OCI-LY7 (cell line): ENCODE results near the gene ZNF700. TPM values are rescaled to one million over a fixed set of nuclear protein-coding genes. Genes with fewer than 3 reads are reported as not detected.
"Not testable (repeated sequence)": the region's sequence is repeated elsewhere in the genome, so short reads cannot be mapped to it uniquely, and the experiment has no call there.

Experiments
- BruUV-seq: library from RNA; stranded (reverse); fragments of 400-500 nt; replicated peaks from 2 replicates; lab custom pipeline; 2021; lab: Mats Ljungman, UMichigan
- CTCF ChIA-PET: fragments of 300-600 bp; sonication (Branson Sonifier 250); formaldehyde crosslinking; loops from one replicate; lab custom pipeline; 2022; ENCODE audit warnings: antibody characterized with exemption; ENCODE audit not compliant: unreplicated experiment; lab: Charles Lee
- POLR2A ChIA-PET: fragments of 300-600 bp; sonication (Branson Sonifier 250); formaldehyde crosslinking; loops from one replicate; lab custom pipeline; 2022; ENCODE audit warnings: antibody characterized with exemption; lab: Charles Lee
- DNase-seq: peaks from one replicate; pipeline ENCODE4 v3.0.0-alpha.2; 2015; ENCODE audit warnings: low spot score
- H2AFZ ChIP-seq: fragments of 200-600 bp; sonication (generic), shearing (Covaris generic); 2 replicates; pipeline ENCODE4 v1.6.1; 2014; ENCODE audit warnings: mild to moderate bottlenecking, antibody characterized with exemption, low read length, moderate library complexity
- H3K27ac ChIP-seq: fragments of 200-600 bp; sonication (generic); 2 replicates; pipeline ENCODE4 v1.5.1; 2014; ENCODE audit warnings: mixed run types, low read depth, mild to moderate bottlenecking, moderate library complexity, low read length, inconsistent platforms; ENCODE audit not compliant: poor library complexity, severe bottlenecking
- H3K36me3 ChIP-seq: fragments of 200-600 bp; sonication (generic); 2 replicates; pipeline ENCODE4 v1.6.1; 2014; ENCODE audit warnings: mild to moderate bottlenecking, antibody characterized with exemption, low read length, moderate library complexity, mixed read lengths; ENCODE audit not compliant: insufficient read depth
- H3K4me1 ChIP-seq: fragments of 200-600 bp; sonication (generic); 2 replicates; pipeline ENCODE4 v1.5.1; 2014; ENCODE audit warnings: mild to moderate bottlenecking, low read length; ENCODE audit not compliant: insufficient read depth, poor library complexity, severe bottlenecking
- H3K4me2 ChIP-seq: fragments of 200-600 bp; sonication (generic); 2 replicates; pipeline ENCODE4 v1.6.1; 2014; ENCODE audit warnings: mild to moderate bottlenecking, low read length
- H3K4me3 ChIP-seq: fragments of 200-600 bp; sonication (generic); 2 replicates; pipeline ENCODE4 v1.5.1; 2014; ENCODE audit warnings: mild to moderate bottlenecking, low read depth, low read length; ENCODE audit not compliant: poor library complexity, severe bottlenecking
- H3K79me2 ChIP-seq: fragments of 200-600 bp; sonication (generic); 2 replicates; pipeline ENCODE4 v1.6.1; 2016; ENCODE audit warnings: low read depth, mild to moderate bottlenecking, low read length, moderate library complexity, mixed read lengths; ENCODE audit not compliant: insufficient read depth
- H3K9me2 ChIP-seq: fragments of 200-600 bp; sonication (generic); 2 replicates; pipeline ENCODE4 v1.6.1; 2016; ENCODE audit warnings: mild to moderate bottlenecking, low read length, mixed read lengths; ENCODE audit not compliant: insufficient read depth
- H3K9me3 ChIP-seq: fragments of 200-600 bp; sonication (generic); 2 replicates; pipeline ENCODE4 v1.6.1; 2014; ENCODE audit warnings: mild to moderate bottlenecking, mixed run types, low read length, mixed read lengths
- H4K20me1 ChIP-seq: fragments of 200-600 bp; sonication (generic); 2 replicates; pipeline ENCODE4 v1.6.1; 2014; ENCODE audit warnings: mild to moderate bottlenecking, antibody characterized with exemption, low read length, moderate library complexity, mixed read lengths; ENCODE audit not compliant: insufficient read depth
- CTCF ChIP-seq: fragments of 200-600 bp; sonication (generic); conservative IDR thresholded peaks from 2 replicates; pipeline ENCODE4 v1.5.1; 2014; ENCODE audit warnings: mild to moderate bottlenecking, antibody characterized with exemption, low read length, moderate library complexity, mixed read lengths
- EZH2phosphoT487 ChIP-seq: fragments of 200-600 bp; sonication (generic); IDR thresholded peaks from 2 replicates; pipeline ENCODE4 v1.6.1; 2018; ENCODE audit warnings: low read depth, borderline replicate concordance, mild to moderate bottlenecking, mixed run types, antibody characterized with exemption, low read length, moderate library complexity, mixed read lengths
- intact Hi-C: fragments of 100-400 bp; cut with micrococcal nuclease; formaldehyde crosslinking; loops from one replicate; pipeline ENCODE4 v1.10.0; 2022; ENCODE audit not compliant: unreplicated experiment
- total RNA-seq, 2 experiments: library from RNA; depleted of rRNA in 1 of 2; stranded (reverse); fragments of >200 nt in 1 of 2; shearing (Covaris generic) in 1 of 2; gene quantifications; 2 replicates each; pipeline ENCODE4 v1.2.3, GENCODE V29; 2014 to 2022

ZNF700 gene
- total RNA-seq, 2 experiments from 2014 or later: 18.2 to 28.2 TPM

- intact Hi-C loops, H4K20me1 ChIP-seq, H3K4me2 ChIP-seq, H3K9me2 ChIP-seq, H2AFZ ChIP-seq, H3K4me3 ChIP-seq, POLR2A ChIA-PET, BruUV-seq, CTCF ChIA-PET, DNase-seq, H3K4me1 ChIP-seq, H3K27ac ChIP-seq: not testable (repeated sequence)
- Histone ChIP-seq H3K9me3 (peaks cover 35% of the 10 kb centered on the region), H3K79me2 (peaks cover 50% of the 10 kb centered on the region; the same call in 1 of the 2 replicates), H3K36me3 (peaks cover 51% of the 10 kb centered on the region)
Measured at GRCh38 chr19:11938383-11938782, 13.5 kb downstream of the ZNF700 start.

GRCh38 chr19:11941361-11941887, 16.5 kb downstream of the ZNF700 start:
- CTCF ChIA-PET, H4K20me1 ChIP-seq, H3K4me3 ChIP-seq, H3K27ac ChIP-seq, DNase-seq, H3K4me1 ChIP-seq, BruUV-seq, POLR2A ChIA-PET, H3K4me2 ChIP-seq, H2AFZ ChIP-seq, H3K9me2 ChIP-seq, intact Hi-C loops: not testable (repeated sequence)
- peaks cover 37% of the 10 kb centered on the region for H3K9me3 ChIP-seq
- peaks cover 64% of the 10 kb centered on the region for H3K36me3 ChIP-seq
- H3K79me2 ChIP-seq: peaks cover 30% of the 10 kb centered on the region; the same call in 1 of the 2 replicates

GRCh38 chr19:11942008-11942842, 17.3 kb downstream of the ZNF700 start:
- H3K9me3 ChIP-seq: peaks cover 38% of the 10 kb centered on the region
- no peak overlapping the region for H2AFZ ChIP-seq
- ChIA-PET POLR2A (no interaction called here), CTCF (no interaction called here)
- DNase-seq: no peak
- H3K4me1 ChIP-seq: no peaks in the 10 kb centered on the region
- H3K79me2 ChIP-seq: peaks cover 25% of the 10 kb centered on the region; the same call in 1 of the 2 replicates
- no peak overlapping the region for H3K4me3 ChIP-seq
- no TSS peak for BruUV-seq
- H4K20me1 ChIP-seq: no peaks in the 10 kb centered on the region
- no peaks in the 10 kb centered on the region for H3K9me2 ChIP-seq
- no peak overlapping the region for H3K27ac ChIP-seq
- intact Hi-C loops: no loop called here
- no peak overlapping the region for H3K4me2 ChIP-seq
- no peak for TF ChIP-seq CTCF
- no peak for TF ChIP-seq EZH2phosphoT487
- peaks cover 72% of the 10 kb centered on the region for H3K36me3 ChIP-seq
